ENCODE measurements around the gene TMOD1.

The TMOD1 gene

GRCh38 chr9:97553141-97553540 is 51.7 kb downstream of the TMOD1 start:
- Histone ChIP-seq H3K36me3 (ENCODE audit: control insufficient read depth, insufficient read depth, low read length) (peaks cover 5% of the 10 kb centered on the region), H3K4me3 (replicated peaks; ENCODE audit: low read depth, low read length) (no peak overlapping the region), H3K27me3 (replicated peaks; ENCODE audit: control insufficient read depth, insufficient read depth, low read length) (no peaks in the 10 kb centered on the region)
- TF ChIP-seq, protein P1, sequence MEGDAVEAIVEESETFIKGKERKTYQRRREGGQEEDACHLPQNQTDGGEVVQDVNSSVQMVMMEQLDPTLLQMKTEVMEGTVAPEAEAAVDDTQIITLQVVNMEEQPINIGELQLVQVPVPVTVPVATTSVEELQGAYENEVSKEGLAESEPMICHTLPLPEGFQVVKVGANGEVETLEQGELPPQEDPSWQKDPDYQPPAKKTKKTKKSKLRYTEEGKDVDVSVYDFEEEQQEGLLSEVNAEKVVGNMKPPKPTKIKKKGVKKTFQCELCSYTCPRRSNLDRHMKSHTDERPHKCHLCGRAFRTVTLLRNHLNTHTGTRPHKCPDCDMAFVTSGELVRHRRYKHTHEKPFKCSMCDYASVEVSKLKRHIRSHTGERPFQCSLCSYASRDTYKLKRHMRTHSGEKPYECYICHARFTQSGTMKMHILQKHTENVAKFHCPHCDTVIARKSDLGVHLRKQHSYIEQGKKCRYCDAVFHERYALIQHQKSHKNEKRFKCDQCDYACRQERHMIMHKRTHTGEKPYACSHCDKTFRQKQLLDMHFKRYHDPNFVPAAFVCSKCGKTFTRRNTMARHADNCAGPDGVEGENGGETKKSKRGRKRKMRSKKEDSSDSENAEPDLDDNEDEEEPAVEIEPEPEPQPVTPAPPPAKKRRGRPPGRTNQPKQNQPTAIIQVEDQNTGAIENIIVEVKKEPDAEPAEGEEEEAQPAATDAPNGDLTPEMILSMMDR (IDR thresholded peaks at IDR 0.05; ENCODE audit: insufficient read depth, low read length, poor library complexity, severe bottlenecking) = no peak
- no peak for DNase-seq (ENCODE audit: extremely low read depth, insufficient read length)

GRCh38 chr9:97553841-97554240 is 52.4 kb downstream of the TMOD1 start:
- TF ChIP-seq, protein P1 (IDR thresholded peaks at IDR 0.05; ENCODE audit: insufficient read depth, low read length, poor library complexity, severe bottlenecking) = no peak
- H3K4me3 ChIP-seq (replicated peaks; ENCODE audit: low read depth, low read length) = no peak overlapping the region
- H3K36me3 ChIP-seq (ENCODE audit: control insufficient read depth, insufficient read depth, low read length) = peaks cover 2% of the 10 kb centered on the region
- no peak for DNase-seq (ENCODE audit: extremely low read depth, insufficient read length)
- H3K27me3 ChIP-seq (replicated peaks; ENCODE audit: control insufficient read depth, insufficient read depth, low read length) = no peaks in the 10 kb centered on the region

DNA sequence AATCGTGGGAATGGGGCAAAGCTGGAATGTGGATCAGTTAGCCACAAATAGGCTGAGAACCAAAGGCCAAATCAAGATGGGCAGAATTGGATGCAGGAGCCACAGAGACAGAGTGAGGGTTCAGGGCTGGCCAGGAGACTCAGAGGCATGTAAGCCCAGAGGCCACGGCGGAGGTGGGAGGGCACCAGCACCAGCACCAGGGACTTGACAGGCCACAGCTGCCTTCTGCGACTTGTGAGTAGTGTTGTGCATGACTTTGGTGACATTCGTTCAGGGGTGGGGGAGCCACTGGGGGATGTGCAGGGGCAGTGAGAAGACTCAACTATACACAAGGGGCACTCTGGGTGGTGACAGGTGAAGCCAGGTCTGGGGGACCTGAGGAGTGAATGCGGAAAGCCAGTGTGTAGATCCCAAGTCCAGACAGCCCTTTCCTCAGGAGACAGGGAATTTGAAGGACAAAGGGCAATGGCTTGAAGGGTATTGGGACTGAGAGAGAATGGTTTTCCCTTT is 53.2 kb downstream of the TMOD1 start:
- no peak for DNase-seq (ENCODE audit: extremely low read depth, insufficient read length)
- Histone ChIP-seq H3K4me3 (replicated peaks; ENCODE audit: low read depth, low read length) (no peak overlapping the region), H3K36me3 (ENCODE audit: control insufficient read depth, insufficient read depth, low read length) (peaks cover 2% of the 10 kb centered on the region), H3K27me3 (replicated peaks; ENCODE audit: control insufficient read depth, insufficient read depth, low read length) (no peaks in the 10 kb centered on the region)
- TF ChIP-seq, protein P1 (IDR thresholded peaks at IDR 0.05; ENCODE audit: insufficient read depth, low read length, poor library complexity, severe bottlenecking) = no peak

- TF ChIP-seq, protein P1 (IDR thresholded peaks at IDR 0.05; ENCODE audit: insufficient read depth, low read length, poor library complexity, severe bottlenecking) = no peak
- no peak for DNase-seq (ENCODE audit: extremely low read depth, insufficient read length)
- Histone ChIP-seq H3K4me3 (replicated peaks; ENCODE audit: low read depth, low read length) (no peak overlapping the region), H3K27me3 (replicated peaks; ENCODE audit: control insufficient read depth, insufficient read depth, low read length) (no peaks in the 10 kb centered on the region), H3K36me3 (ENCODE audit: control insufficient read depth, insufficient read depth, low read length) (peaks cover 2% of the 10 kb centered on the region)
These were observed 53.7 kb downstream of the TMOD1 start for GRCh38 chr9:97555164-97555563.

DNA sequence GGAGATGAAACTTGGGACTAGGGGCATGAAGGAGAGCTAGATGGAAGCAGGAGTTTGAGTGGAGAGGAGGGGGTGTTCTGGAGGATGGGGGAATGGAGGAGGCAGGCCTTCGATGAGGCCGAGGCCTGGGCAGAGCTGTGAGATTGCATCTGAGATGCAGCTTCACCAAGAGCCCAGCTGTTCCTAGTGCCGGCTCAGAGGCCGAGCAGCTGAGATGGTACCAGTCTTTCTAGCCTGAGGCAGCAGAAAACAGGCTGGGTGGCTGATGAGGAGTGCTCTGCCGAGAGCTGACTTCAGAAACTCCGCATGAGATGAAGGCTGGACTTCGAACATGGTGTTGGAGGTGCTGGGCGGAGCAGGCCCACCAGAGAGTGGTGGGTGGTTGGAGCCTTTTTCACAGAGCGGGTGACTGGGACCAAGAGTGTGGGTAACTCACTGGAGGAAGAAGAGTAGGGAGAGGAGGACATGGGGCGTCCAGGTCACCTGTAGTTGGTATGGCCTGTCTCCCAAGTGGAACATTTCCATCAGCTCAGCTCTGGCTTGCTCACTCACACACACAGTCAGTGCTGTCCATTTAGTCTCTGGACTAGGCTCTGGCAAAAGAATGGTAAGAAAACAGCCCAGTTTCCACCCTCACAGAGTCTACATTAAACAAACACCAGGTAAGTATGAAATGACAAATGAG is 54.7 kb downstream of the TMOD1 start:
- DNase-seq (ENCODE audit: extremely low read depth, insufficient read length) = no peak
- TF ChIP-seq, protein P1 (IDR thresholded peaks at IDR 0.05; ENCODE audit: insufficient read depth, low read length, poor library complexity, severe bottlenecking) = no peak
- Histone ChIP-seq H3K4me3 (replicated peaks; ENCODE audit: low read depth, low read length) (no peak overlapping the region), H3K27me3 (replicated peaks; ENCODE audit: control insufficient read depth, insufficient read depth, low read length) (no peaks in the 10 kb centered on the region), H3K36me3 (ENCODE audit: control insufficient read depth, insufficient read depth, low read length) (peaks cover 2% of the 10 kb centered on the region)

All from GM06990 (cell line).